Epithelial cell of proximal tubule (primary cell): Measurements from ENCODE around the gene TADA1. TPM values are rescaled to one million over a fixed set of nuclear protein-coding genes. Genes with fewer than 3 reads are reported as not detected.
A peak's percentile ranks its signal among the peaks of the same experiment; 100 is the strongest.

Experiments
- DNase-seq: peaks from one replicate; pipeline ENCODE4 v3.0.0-alpha.2; 2011; ENCODE audit warnings: low read depth
- H3K4me3 ChIP-seq: 2 replicates; pipeline ENCODE4 v1.5.1; 2011; ENCODE audit warnings: low read depth, mild to moderate bottlenecking, low read length
- total RNA-seq: library from RNA; depleted of rRNA; stranded (reverse); fragments of >200 nt; gene quantifications from 2 replicates; pipeline ENCODE4 v1.2.3, GENCODE V29; 2015
- TF ChIP-seq, protein P1 (sequence below): conservative IDR thresholded peaks from 2 replicates; pipeline ENCODE4 v1.5.1; 2012; ENCODE audit warnings: low read depth, mild to moderate bottlenecking, low read length

Gene TADA1
- total RNA-seq, 1 donor from 2014 or later: 21.1 TPM

DNA sequence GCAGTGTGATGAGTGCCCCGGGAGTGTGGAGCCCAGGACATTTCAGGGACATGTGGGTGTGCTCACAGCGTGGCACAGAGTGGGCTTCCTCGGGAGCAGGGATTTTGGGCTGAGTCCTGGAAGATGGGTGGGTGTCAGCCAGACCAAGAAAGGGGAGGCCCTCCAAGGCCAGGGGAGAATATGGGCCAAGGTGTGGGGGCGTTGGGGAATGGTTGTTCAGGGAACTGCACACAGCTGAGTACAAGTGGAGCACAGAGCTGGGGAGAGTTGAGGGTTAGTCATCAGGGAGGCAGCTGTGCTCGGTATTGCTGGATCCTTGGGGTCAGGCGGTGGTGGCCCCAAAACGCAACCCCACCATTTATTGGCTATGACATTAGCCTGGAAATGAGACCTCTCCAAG lies 31.3 kb downstream of the TADA1 start:
- TF ChIP-seq, protein P1, sequence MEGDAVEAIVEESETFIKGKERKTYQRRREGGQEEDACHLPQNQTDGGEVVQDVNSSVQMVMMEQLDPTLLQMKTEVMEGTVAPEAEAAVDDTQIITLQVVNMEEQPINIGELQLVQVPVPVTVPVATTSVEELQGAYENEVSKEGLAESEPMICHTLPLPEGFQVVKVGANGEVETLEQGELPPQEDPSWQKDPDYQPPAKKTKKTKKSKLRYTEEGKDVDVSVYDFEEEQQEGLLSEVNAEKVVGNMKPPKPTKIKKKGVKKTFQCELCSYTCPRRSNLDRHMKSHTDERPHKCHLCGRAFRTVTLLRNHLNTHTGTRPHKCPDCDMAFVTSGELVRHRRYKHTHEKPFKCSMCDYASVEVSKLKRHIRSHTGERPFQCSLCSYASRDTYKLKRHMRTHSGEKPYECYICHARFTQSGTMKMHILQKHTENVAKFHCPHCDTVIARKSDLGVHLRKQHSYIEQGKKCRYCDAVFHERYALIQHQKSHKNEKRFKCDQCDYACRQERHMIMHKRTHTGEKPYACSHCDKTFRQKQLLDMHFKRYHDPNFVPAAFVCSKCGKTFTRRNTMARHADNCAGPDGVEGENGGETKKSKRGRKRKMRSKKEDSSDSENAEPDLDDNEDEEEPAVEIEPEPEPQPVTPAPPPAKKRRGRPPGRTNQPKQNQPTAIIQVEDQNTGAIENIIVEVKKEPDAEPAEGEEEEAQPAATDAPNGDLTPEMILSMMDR: no peak
- no peak for DNase-seq
- H3K4me3 ChIP-seq: no peak overlapping the region

DNA sequence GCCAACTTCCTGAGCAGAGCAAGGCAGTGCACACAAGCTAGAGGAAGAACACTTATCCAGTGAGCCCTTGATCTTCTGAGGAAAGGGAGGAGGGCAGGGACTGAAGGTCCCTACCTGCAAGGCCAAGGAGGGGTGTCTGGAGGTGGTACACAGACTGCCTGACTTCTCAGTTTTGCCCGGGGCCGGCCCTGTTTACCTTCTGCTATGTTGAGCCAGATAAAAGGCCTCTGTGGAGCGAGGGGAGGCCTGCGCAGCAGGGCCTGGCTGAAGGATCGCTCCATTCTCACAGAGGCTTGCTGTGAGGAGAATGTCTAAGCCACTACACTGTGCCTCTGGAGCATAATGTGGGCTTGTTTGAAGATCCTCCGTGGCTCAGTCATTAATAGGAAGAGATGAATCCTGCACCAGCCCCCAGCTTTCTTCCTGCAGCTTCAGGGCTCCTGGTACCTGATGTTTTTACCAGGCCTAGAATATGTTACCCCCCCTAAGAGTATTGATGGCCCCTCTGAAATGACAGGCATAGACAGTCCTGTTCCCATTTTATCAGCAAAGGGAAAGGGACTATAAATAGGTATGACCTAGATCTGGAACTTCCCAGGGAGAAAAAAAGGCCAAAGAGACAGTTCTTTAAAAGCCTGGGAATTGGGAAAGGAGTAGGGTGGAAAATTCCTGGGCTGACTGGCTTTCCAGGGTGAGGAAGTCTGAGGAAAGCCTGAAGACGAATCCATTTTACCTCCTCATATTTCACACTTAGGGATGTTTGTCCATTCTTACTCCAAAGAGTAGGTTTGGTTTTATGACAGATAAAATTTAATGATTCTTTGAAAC lies 32.1 kb downstream of the TADA1 start:
- no peak overlapping the region for H3K4me3 ChIP-seq
- DNase-seq: no peak
- TF ChIP-seq, protein P1: no peak

DNA sequence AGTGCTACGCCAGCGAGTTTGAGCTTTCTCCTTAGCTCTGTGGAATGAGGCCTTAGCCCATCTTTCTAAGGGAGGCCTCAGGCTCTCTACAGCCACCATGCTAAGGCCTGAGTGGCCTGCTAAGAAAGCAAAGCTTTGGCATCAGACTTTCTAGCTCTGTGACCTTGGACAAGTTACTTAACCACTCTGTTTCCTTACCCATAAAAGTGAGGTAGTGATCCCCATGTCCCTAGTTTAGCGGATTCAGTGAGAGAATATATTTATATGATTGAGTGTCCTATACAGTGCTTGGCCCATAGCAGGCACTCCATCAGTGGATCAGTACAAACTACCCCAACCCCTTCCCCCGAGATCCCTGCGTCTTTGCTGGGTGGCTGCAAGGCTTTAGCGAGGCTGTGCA lies 32.7 kb downstream of the TADA1 start:
- no peak overlapping the region for H3K4me3 ChIP-seq
- TF ChIP-seq, protein P1: no peak
- DNase-seq: no peak

DNA sequence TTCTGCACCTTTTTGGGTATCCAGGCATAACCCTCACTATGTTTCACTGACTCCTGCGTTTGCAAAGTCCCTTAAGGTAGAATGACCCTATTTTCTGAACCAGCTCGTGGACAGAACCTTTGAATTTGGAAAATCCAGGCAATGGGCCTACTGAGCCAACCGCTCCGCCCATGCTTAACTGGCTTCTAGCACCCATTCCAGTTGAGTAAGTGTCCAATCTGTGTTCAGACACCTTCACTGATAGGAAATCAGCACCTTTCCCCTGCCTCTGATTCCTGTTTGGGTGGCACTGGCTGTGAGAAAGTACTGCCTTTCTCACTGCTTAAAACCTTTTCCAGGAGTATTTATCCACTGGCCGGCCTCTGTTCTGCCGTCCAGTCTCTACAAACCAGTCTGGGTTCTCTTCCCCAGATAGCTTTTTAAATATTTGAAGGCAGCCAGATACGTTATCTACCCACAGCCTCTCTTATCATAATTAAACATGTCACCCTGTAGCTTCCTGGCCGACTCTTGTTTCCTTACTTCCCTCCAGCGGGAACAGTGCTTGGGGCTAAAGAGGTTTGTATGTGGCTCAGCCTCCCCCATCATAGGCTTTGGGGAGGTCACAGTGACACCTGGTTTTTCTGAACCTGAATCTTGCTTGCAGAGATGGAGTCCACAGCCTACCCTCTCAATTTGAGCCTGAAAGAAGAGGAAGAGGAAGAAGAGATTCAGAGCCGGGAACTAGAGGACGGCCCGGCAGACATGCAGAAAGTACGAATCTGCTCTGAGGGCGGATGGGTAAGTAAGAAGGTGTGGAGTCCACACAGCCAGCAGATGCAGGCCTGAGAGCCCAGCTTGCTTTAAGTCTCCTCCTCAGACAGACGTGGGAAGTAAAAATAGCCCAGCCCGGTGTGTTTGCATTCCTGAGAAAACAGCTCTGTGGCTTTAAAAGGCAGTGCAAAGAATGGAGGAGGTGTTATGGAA lies 35.5 kb downstream of the TADA1 start:
- H3K4me3 ChIP-seq: peak overlapping the region; percentile 76
- TF ChIP-seq, protein P1: no peak
- no peak for DNase-seq

DNA sequence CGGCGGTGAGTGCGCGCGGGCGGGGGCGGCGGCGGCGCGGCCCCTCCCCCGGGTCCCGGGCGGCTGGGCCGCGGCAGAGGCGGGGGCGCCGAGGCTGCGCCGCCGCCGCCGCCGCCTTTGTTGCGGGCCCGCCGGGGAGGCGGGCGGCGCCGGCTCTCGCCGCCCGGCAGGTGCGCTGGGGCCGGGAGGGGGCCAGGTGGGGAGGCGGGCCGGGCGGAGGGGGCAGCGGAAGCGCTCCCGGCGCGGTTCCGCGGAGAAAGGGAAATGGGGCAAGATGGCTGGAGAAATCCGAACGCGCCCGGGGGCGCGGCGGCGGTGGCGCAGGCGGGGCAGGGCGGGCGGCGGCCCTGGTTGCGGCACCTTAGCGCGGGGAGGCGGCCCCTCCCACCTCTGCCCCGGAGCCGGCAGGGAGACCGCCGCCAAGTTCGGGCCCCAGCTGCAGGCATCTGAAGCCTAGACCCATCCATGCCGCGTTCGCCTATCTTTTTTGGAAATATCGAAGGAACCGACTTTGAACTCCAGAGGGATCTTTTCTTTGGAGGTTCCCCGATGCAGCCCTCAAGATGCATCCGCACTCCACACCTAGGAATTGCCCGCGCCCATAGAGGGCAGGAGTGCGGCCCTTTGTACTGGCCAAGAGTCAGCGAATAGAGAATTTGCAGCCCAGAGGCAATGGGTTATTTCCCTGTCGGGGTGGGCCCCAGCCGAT lies 36.3 kb downstream of the TADA1 start:
- peak overlapping the region; percentile 76 for H3K4me3 ChIP-seq
- no peak for DNase-seq
- TF ChIP-seq, protein P1: peak; percentile 44

DNA sequence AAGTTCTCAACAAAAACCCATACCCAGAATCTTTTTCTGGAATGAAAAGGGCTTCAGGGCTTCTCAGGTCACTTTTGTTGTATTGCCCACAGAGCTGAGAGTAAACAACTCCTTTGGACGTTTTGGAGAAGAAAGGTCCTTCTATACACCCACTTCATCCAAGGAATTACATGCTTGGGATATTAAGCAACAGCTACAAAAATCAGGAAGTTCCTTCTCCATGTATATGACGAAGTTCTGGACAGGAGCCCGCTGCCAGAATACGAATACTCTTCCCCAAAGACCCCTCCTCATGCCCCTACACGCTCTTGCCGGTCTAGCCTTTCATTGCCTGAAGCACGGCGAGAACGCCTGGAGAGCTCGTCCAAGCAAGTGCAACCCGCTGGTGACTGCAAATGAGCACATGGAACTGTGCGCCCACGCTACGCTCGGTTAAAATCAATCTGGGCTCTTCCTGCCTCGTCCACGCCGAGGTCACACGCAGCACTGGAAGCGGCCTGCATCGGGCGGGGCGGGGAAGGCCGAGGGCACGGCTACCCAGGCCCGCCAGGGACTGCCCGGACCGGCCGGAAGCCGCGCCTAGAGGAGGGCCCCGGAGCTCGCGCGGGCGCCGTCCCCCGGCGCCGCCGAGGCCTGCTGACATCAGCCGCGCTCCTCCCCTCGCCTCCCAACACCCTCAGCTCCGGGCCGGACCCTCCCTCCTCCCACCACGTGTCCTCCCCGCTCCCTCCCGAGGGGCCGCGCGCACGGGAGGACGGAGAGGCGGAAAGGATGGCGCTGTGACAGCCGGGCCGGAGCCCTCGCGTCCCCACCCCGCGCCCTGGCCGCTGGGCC lies 37.1 kb downstream of the TADA1 start, which contains the start of gene POGK:
Gene POGK (plus strand): TSS at position 710 of the 834 bp plus-strand sequence. CDS start 1,482 bp downstream, outside the sequence.
- TF ChIP-seq, protein P1: no peak
- peak; percentile 40 for DNase-seq
- H3K4me3 ChIP-seq: peak within 1 kb of the TSS; percentile 76
